CD1c-positive myeloid dendritic cell (primary cell): Measurements from ENCODE around the gene RGS6.

Source experiments
- DNase-seq: peaks from one replicate; pipeline ENCODE4 v3.0.0-alpha.2; 2016; ENCODE audit errors: extremely low spot score

RGS6 gene

DNA sequence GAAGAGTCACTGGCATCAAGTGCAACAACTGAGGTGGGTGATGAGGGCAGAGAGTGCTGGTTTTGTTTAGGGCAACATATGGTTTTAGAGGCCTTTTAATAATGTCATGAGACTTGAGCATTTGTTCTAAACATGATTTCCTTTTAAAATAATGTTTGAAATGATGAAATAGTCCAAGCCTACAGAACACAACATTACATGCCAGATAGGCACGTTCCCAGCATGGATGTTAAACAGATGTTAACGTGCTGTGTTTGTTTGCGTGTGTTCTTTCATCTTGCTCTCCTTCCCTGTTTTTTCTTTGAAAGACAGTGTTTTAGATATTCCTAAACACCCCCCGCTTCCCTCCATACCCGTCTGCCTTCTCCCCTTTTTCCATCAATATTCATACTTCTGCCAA lies 82.3 kb downstream of the RGS6 start:
- no peak for DNase-seq

GRCh38 chr14:72017290-72017689 lies 85.1 kb downstream of the RGS6 start:
- DNase-seq = no peak

DNA sequence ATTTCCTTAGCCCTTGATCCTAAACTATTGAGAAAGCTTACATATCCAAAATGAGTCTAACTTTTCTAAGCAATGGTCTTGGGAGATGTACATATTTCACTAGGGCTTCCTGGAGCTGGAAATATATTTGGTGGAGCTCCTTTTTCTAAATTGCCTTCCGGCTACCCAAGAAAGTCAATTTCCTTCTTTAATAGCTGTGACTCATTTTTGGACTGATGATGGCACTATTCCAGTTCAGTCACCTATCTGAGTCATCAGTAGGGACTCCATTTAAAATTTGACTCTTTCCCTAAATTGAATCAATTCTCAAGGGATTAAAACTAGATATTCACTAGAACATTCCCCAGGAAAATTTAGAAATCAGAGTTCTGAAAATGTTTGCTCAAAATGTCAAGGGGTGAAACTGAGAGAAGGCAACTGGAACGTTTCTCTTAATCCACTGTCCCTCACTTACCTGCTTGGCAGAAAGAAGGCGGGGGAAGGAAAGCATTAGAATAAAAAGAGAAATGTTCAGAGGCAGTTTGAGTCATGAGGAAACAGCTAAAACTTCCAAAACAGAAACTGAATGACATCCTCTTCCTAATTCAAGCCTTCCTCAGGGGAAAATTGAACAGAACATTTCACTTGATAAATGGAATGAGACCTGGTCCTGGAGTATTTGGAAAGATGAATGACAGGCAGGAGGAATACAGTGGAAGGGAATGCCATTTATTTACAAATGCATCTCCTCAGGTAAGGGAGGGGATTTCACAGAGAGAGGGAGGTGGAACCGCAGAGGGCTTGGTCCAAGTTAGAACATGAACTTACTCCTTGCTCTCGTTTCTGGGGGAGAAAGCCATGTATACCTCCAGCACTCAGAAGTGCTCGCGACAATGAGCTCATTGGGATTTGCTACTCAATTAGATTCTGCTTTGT lies 91.2 kb downstream of the RGS6 start:
- peak; percentile 3 for DNase-seq

GRCh38 chr14:72024043-72024407 lies 91.8 kb downstream of the RGS6 start:
- DNase-seq = peak; percentile 69

DNA sequence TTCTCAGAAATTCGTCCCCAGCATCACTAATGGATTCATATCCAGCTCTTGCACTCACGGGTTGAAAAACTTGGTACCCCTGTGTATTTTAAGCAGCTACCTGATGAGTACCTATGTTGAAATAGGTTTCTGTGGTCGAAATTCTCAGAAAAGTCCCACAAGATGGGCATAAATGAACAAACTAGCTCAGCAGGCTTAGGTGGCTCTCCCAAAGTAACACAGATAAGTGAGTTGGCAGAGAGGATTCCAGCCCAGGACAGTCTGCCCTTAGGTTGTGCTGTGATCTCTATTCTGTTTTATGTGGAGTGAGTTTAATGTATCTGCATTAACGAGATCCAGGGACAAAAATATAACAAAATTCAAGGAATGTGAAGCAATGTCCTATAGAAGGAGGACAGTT lies 92.3 kb downstream of the RGS6 start:
- DNase-seq = no peak

DNA sequence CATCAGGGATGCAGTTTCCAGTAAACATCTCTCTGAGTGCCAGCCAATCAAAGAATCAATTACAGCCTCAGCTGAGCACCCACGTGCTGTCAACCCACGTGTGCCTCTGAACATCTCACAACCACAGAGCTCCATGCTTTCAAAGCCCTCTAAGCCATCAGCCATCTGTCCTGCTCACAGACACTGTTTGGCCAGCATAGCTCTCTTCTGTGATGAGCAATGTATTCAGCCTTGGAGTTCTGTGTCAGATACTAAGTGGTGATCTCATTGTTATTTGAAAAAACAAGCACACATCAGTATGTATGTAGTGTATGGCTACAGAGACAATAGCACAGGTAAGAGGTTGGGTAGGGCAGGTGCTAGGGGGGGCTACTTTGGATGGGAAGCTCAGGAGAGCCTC lies 94.3 kb downstream of the RGS6 start:
- DNase-seq = no peak

DNA sequence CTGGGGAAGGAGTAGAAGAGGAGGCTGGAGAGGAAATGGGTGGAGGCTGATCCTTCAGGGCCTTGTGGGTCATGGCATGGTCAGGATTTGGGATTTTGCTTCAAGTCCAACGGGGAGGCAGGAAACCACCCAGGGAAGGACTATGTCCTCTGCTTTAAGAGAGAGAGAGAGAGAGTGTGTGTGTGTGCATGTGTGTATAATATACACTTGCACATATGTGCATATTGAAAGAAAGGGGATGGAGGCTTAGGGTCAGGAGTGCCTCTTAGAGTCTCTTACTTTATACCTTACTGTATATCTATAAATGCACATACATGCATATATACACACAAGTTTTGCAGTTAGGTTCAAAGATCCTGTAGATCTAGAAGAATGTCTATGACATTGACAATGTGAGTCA lies 94.8 kb downstream of the RGS6 start:
- DNase-seq = no peak

- no peak for DNase-seq
Observed at GRCh38 chr14:72033365-72033764, 101.1 kb downstream of the RGS6 start.

DNA sequence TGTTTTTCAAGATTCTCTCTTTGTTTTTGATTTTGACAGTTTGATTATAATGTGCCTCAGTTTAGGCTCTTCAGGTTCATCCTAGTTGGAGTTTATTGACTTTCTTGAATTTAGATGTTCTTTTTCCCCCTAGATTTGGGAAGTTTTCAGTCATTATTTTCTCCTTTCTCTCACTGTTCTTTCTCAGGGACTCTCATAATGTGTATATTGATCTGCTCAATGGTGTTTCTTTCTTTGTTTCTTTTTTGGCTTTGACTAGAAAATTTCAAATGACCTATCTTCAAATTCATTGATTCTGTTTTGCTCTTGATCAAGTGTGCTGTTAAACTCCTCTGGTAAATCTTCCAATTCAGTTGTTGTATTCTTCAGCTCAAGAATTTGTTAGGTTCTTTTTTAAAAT lies 108.3 kb downstream of the RGS6 start:
- DNase-seq = no peak

GRCh38 chr14:72045271-72045670 lies 113.0 kb downstream of the RGS6 start:
- no peak for DNase-seq

DNA sequence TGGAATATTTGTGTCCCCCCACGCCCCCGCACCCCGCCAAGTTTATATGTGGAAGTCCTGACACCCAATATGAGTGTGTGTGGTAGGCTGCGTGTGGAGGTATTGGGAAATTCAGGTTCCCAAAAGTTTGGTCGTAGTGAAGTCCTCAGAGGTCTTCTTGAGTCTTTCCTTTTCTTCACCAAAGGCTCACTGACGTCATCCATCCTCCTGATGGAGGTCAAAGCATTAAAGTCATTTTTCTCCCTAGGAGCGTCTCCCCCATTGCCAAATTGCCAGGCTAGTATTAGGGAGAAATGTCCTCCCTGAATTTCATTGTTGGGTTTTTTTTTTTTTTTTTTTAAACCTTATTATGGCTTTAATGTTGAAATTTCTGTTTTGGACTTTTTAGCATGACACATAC lies 113.7 kb downstream of the RGS6 start:
- DNase-seq = no peak

- peak; percentile 3 for DNase-seq
Observed at GRCh38 chr14:72049462-72049861, 117.2 kb downstream of the RGS6 start.

DNA sequence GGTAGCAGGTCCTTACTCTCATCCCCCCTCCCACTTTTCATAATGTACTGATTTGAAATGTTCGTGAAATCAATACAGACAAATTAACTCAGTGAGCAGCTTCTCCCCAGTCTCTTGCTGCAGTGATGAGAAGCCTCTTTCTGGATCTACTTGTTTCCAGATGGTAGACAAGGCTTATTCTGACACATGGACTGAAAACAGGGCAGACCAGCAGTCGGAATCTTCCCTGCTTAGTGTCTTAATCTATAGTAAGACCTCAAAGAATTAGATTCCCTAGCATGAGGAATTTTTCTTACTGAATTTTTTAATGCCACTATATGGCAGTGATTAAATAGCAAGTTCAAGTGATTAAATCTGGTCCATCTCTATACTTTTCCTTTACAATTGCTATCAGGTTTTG lies 120.1 kb downstream of the RGS6 start:
- DNase-seq = no peak

DNA sequence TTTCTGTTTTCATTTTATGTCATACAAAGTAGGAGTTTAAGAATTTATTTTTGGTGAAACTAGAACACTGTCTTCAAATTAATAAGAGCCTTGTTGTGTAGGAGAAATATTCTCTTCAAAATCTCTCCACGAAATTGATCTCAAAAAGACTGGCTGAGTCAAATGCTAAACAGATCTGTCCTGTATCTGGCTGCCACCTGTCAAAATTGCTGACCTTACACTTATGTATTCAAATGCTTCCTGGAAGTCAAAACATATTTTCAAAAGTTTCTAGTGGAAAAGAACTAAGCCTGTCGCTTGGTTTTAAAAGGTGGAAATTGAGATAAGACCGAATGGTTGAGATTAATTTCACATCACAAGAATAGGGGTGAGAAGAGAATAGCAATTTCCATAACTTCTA lies 121.4 kb downstream of the RGS6 start:
- no peak for DNase-seq

- DNase-seq = no peak
Observed at GRCh38 chr14:72054911-72055310, 122.7 kb downstream of the RGS6 start.

DNA sequence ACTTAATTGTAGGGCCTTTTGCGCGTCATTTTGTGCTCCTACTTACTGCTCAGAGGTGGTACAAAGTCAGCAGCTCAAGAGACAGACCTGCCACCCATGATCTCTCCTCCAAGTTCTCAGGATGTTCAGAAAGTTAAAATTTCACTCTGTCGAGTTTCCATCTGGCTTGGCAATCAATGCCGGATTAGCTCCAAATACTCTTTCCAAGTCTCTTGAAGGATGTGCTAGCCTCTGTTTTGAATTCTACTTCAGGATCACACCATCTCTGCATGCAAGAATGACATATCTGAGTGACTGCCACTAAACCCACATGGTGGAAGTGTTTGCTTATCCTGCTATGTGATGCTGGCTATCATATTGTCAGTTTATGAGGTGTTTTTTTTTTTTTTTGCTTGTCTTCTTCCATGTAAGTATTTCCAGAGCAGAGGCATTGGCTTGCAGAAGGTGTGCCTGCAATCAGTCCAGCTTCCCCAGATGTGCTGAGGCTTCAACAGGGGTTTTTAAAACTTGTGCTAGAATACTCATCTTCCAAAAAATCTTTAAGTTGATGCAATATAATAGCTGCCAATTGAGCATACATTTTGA lies 125.6 kb downstream of the RGS6 start:
- no peak for DNase-seq

DNA sequence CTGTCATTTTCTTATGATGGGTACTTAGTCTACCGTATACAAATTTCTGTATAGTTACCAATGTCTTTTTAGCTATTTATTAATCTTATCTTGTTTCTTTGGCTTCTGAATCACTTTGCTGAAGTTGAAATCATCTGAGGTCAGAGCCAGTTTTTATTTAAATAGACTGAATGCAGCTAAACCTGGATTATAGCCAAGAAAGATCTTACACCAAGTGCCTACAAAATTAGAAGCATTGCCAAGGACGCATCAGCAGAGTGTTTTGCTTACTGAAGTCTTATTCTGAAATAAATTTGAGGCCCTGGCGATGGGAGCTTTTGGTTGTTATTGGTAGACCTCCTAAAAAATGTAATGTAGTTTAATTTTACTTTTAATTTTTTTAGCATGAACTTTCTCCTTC lies 128.2 kb downstream of the RGS6 start:
- DNase-seq = no peak

DNA sequence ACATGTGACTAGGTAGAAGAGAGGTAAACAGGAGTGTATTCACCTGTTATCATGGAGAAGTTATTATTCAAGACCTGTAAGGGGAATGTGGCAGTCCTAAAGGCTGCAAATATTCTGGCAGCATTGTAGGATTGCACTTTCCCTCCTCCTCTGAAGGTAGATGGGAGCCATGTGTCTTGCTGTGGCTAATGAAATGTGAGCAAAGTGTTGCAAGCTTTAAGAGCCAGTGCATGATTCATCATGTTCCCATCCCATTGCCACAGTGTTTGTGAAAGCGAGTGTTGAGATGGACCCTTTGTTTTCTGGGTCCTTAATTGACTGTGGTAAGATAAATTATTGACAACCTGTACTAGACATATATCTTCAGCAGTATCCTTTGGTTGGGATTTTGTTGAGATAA lies 128.7 kb downstream of the RGS6 start:
- DNase-seq = no peak

DNA sequence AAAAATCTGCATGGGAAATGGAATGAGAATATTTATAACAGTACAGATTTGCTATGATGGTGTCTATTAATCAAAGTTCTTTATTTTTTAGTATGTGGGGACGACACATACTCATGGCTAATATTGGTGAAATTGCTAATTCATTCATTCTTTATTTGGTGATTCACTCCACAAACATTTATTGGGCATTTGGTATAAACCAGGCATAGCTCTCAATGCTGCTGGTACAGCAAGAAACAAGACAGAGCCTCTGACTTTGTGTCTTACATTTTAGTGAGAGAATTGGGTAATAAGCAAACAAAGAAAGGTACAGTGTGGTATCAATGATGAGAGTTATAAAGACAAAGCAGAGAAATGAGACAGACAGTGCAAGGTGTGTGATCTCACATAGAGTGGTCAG lies 129.5 kb downstream of the RGS6 start:
- DNase-seq = no peak

GRCh38 chr14:72063761-72064282 lies 131.6 kb downstream of the RGS6 start:
- no peak for DNase-seq

GRCh38 chr14:72064501-72064900 lies 132.3 kb downstream of the RGS6 start:
- DNase-seq = no peak

DNA sequence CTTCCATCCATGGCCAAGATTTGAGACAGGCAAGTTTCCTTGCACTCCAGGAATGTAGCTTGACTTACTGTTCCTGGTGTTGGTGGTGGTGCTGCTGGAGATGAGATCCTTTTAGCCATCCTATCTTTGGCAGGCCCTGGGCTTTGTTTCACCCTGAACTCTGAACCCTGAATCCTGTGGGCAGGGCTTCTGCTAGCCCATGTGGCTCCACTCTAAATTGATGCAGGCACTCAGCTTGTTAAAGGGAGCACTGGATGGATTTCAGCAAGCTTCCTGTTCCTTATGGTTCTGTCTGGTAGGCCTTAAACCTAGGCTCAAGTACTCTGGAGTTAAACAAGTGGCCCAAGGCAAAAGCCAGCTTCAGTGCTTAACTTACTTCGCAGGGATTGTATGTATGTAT lies 138.2 kb downstream of the RGS6 start:
- no peak for DNase-seq

GRCh38 chr14:72075649-72076334 lies 143.6 kb downstream of the RGS6 start:
- DNase-seq = no peak
